HepG2 (cell line): ENCODE results near the gene DIS3L2. TPM values are rescaled to one million over a fixed set of nuclear protein-coding genes. Genes with fewer than 3 reads are reported as not detected.

ENCODE experiments used
- ATAC-seq: fragments of 200-7000 bp; cut with Tn5 transposase; 3 replicates; pipeline ENCODE4 v1.9.1; 2020; ENCODE audit warnings: mild to moderate bottlenecking, moderate library complexity
- BruUV-seq: library from RNA; stranded (reverse); fragments of 400-500 nt; replicated peaks from 2 replicates; lab custom pipeline; 2021; lab: Mats Ljungman, UMichigan
- CTCF ChIA-PET: fragments of 300-600 bp; formaldehyde crosslinking; extraction: SDS; loops from one replicate; lab custom pipeline; 2021; ENCODE audit warnings: low total read pairs, inconsistent platforms, low intra/inter-chr PET ratio; lab: Yijun Ruan, JAX
- POLR2A ChIA-PET: fragments of 350-600 bp; sonication (Branson Sonifier 250); formaldehyde crosslinking; loops from one replicate; lab custom pipeline; 2020; ENCODE audit warnings: antibody characterized with exemption, inconsistent platforms; lab: Yijun Ruan, JAX
- DNase-seq: peaks from one replicate; pipeline ENCODE4 v3.0.0-alpha.2; 2015; ENCODE audit warnings: low spot score
- FAIRE-seq: peaks from 3 replicates; lab custom pipeline; 2011; peaks lifted over from hg19 to GRCh38; lab: Jason Lieb, UNC
- H2AFZ ChIP-seq: one replicate; pipeline ENCODE4 v1.6.1; 2011; ENCODE audit warnings: low read length, inconsistent platforms
- H3K27ac ChIP-seq: fragments of 300-600 bp; 3 replicates; pipeline ENCODE4 v1.8.0; 2011; ENCODE audit warnings: mixed run types, mild to moderate bottlenecking, mixed read lengths, low read length, inconsistent platforms; ENCODE audit not compliant: insufficient read depth; ENCODE audit errors: extremely low read length
- H3K27me3 ChIP-seq, 2 experiments: fragments of 200-600 bp in 1 of 2; 2 replicates in 1 of 2; 3 replicates in 1 of 2; pipeline versions ENCODE4 v1.6.0 to v1.8.0; 2011; ENCODE audit warnings: low read length in 2 of 2, mild to moderate bottlenecking in 2 of 2, moderate library complexity in 2 of 2, inconsistent platforms in 1 of 2; ENCODE audit not compliant: insufficient read depth in 2 of 2, control insufficient read depth in 1 of 2
- H3K36me3 ChIP-seq, 2 experiments: fragments of 200-600 bp in 1 of 2; replicated peaks in 1 of 2; 2 replicates in 1 of 2; 3 replicates in 1 of 2; pipeline versions ENCODE4 v1.5.1 to v1.8.0; 2011; ENCODE audit warnings: low read length in 2 of 2, inconsistent platforms in 1 of 2; ENCODE audit not compliant: insufficient read depth in 2 of 2, control insufficient read depth in 1 of 2
- H3K4me1 ChIP-seq: 2 replicates; pipeline ENCODE4 v1.5.1; 2012; ENCODE audit warnings: low read length, inconsistent platforms; ENCODE audit not compliant: insufficient read depth
- H3K4me2 ChIP-seq: 2 replicates; pipeline ENCODE4 v1.6.0; 2011; ENCODE audit warnings: low read depth, low read length, inconsistent platforms
- H3K4me3 ChIP-seq, 3 experiments: fragments of 200-600 bp in 1 of 3; sonication (generic), shearing (Covaris generic) in 1 of 3; replicated peaks in 1 of 3; 2 replicates each; pipeline ENCODE4 v1.5.1; 2011 to 2016; ENCODE audit warnings: low read length in 3 of 3, inconsistent platforms in 2 of 3, low read depth in 2 of 3, mild to moderate bottlenecking in 2 of 3, control low read depth in 1 of 3, mixed read lengths in 1 of 3; ENCODE audit not compliant: insufficient read depth in 1 of 3
- H3K79me2 ChIP-seq: one replicate; pipeline ENCODE4 v1.6.1; 2011; ENCODE audit warnings: low read length, inconsistent platforms; ENCODE audit not compliant: insufficient read depth
- H3K9ac ChIP-seq: 2 replicates; pipeline ENCODE4 v1.6.0; 2011; ENCODE audit warnings: mild to moderate bottlenecking, low read depth, low read length, inconsistent platforms; ENCODE audit not compliant: insufficient read depth
- H3K9me3 ChIP-seq: 2 replicates; pipeline ENCODE4 v1.5.1; 2012; ENCODE audit warnings: mild to moderate bottlenecking, low read length
- H4K20me1 ChIP-seq: 2 replicates; pipeline ENCODE4 v1.6.0; 2011; ENCODE audit warnings: inconsistent platforms, mild to moderate bottlenecking, low read length, moderate library complexity; ENCODE audit not compliant: insufficient read depth
- NR2C2 ChIP-seq: sonication (generic); formaldehyde crosslinking; IDR thresholded peaks from 2 replicates; pipeline ENCODE4 v1.4.0; 2020; ENCODE audit warnings: missing genetic modification reagents, mild to moderate bottlenecking, moderate library complexity, borderline replicate concordance
- PAF1 ChIP-seq: IDR thresholded peaks from 2 replicates; pipeline ENCODE4 v1.6.1; 2016; ENCODE audit warnings: missing genetic modification reagents, missing compliant biosample characterization
- TMF1 ChIP-seq: sonication (generic); formaldehyde crosslinking; IDR thresholded peaks from 2 replicates; pipeline ENCODE4 v1.8.1; 2022; ENCODE audit warnings: low read depth, missing genetic modification reagents
- YY1 ChIP-seq: IDR thresholded peaks from 2 replicates; pipeline ENCODE4 v1.6.1; 2011; ENCODE audit warnings: low read length, low read depth, moderate library complexity, mild to moderate bottlenecking; ENCODE audit not compliant: insufficient read depth, insufficient replicate concordance
- ZBTB40 ChIP-seq, 2 experiments: fragments of 450-650 bp in 1 of 2; sonication (generic) in 1 of 2; formaldehyde crosslinking in 1 of 2; IDR thresholded peaks; 2 replicates each; pipeline versions ENCODE4 v1.6.1 to v1.8.0; 2016 to 2022; ENCODE audit warnings: antibody characterized with exemption in 1 of 2, mild to moderate bottlenecking in 1 of 2, missing genetic modification reagents in 1 of 2
- ZNF234 ChIP-seq: sonication (generic); formaldehyde crosslinking; conservative IDR thresholded peaks from 2 replicates; pipeline ENCODE4 v1.5.1; 2020; ENCODE audit warnings: mild to moderate bottlenecking, missing genetic modification reagents
- ZNF513 ChIP-seq: sonication (generic); formaldehyde crosslinking; conservative IDR thresholded peaks from 2 replicates; pipeline ENCODE4 v1.5.0; 2020; ENCODE audit warnings: missing genetic modification reagents
- ZNF674 ChIP-seq: sonication (generic); formaldehyde crosslinking; IDR thresholded peaks from 2 replicates; pipeline ENCODE4 v1.5.0; 2020; ENCODE audit warnings: low read depth, mild to moderate bottlenecking, missing genetic modification reagents
- WGBS: methylation state at CpG from one replicate; pipeline ENCODE4 v1.1.6; 2017; ENCODE audit warnings: low lambda C conversion rate; 5-methylcytosine and 5-hydroxymethylcytosine counted together
- in situ Hi-C: cut with HindIII; loops from 2 replicates; pipeline ENCODE4 v1.10.0; 2017; ENCODE audit warnings: low pct_unique_long_range_greater_than_20kb; ENCODE audit not compliant: extremely low pct_ligation_motif_present
- intact Hi-C: fragments of 100-400 bp; cut with micrococcal nuclease; formaldehyde crosslinking; loops from one replicate; pipeline ENCODE4 v1.10.0; 2022; ENCODE audit not compliant: unreplicated experiment
- polyA plus RNA-seq, 8 experiments: library from polyadenylated mRNA; depleted of rRNA in 3 of 8; stranded (reverse) in 7 of 8; unstranded in 1 of 8; fragments of >200 nt; fragmentation: Illumina TruSeq in 4 of 8; extraction: Trizol in 4 of 8; gene quantifications; 2 replicates each; pipeline versions ENCODE4 v1.2.1 to v1.2.3, GENCODE V29; 2011 to 2016; ENCODE audit warnings: low read depth in 4 of 8, missing spikeins in 1 of 8, mixed read lengths in 1 of 8; ENCODE audit not compliant: insufficient read depth in 1 of 8
- total RNA-seq, 5 experiments: library from RNA; depleted of rRNA; stranded (reverse); fragments of >200 nt; fragmentation: Illumina TruSeq; extraction: Trizol; gene quantifications; 2 replicates each; pipeline ENCODE4 v1.2.3, GENCODE V29; 2016; ENCODE audit warnings: low read depth in 1 of 5

Gene DIS3L2
- total and polyA plus RNA-seq, 2 of the 13 experiments (the other 11 are each of a cell fraction or from before 2014, with no cell fraction given), result 7.0 to 23.9 TPM

GRCh38 chr2:232368311-232368731 is 406.8 kb downstream of the DIS3L2 start (continued):
- no peak for TF ChIP-seq NR2C2 (CRISPR knock-in tag)

- Histone ChIP-seq H3K27me3 (peaks cover 0 to 37% of the 10 kb centered on the region in 2 experiments; a peak in 3 of 5 replicates), H3K4me2 (no peak overlapping the region), H3K4me3 (no peak overlapping the region), H3K9me3 (no peaks in the 10 kb centered on the region), H3K79me2 (no peaks in the 10 kb centered on the region), H3K4me1 (peaks cover 33% of the 10 kb centered on the region), H2AFZ (no peak overlapping the region), H3K27ac (no peak overlapping the region), H3K36me3 (no peaks in the 10 kb centered on the region), H3K9ac (no peak overlapping the region), H4K20me1 (no peaks in the 10 kb centered on the region; the same call in 1 of the 2 replicates)
- no TSS peak for BruUV-seq
- FAIRE-seq (no peak), ATAC-seq (no peak), DNase-seq (no peak)
- POLR2A ChIA-PET, result no interaction called here
- in situ Hi-C loops (no loop called here), intact Hi-C loops (no loop called here)
- 47% methylated on average over 9 of the region's 15 CpGs for WGBS
- CTCF ChIA-PET, result no interaction called here
- no peak for TF ChIP-seq YY1
- no peak for TF ChIP-seq PAF1 (CRISPR knock-in tag)
- 0 out of 2 replicates have a peak, but pooled peaks have one; percentile 24 for TF ChIP-seq ZNF234 (CRISPR knock-in tag)
- TF ChIP-seq ZBTB40 (IDR thresholded peaks at IDR 0.05), result no peak
- TF ChIP-seq ZBTB40 (CRISPR knock-in tag; IDR thresholded peaks at IDR 0.05), result no peak
- TF ChIP-seq TMF1 (CRISPR knock-in tag), result no peak
- no peak for TF ChIP-seq ZNF674 (CRISPR knock-in tag)
- TF ChIP-seq ZNF513 (CRISPR knock-in tag), result no peak
These were observed 407.8 kb downstream of the DIS3L2 start for GRCh38 chr2:232369126-232369951.
